HG03439 (cell line): Measurements from ENCODE around the gene CADPS2.

Experiments
- ATAC-seq: cut with Tn5 transposase; IDR thresholded peaks from one replicate; pipeline ENCODE4 v1.9.1; 2021; ENCODE audit warnings: mild to moderate bottlenecking, moderate library complexity; ENCODE audit not compliant: unreplicated experiment

The CADPS2 gene

GRCh38 chr7:122316467-122317388, 569.5 kb downstream of the CADPS2 start:
- no peak for ATAC-seq

- no peak for ATAC-seq
These were observed 570.5 kb downstream of the CADPS2 start for GRCh38 chr7:122315507-122316466.

GRCh38 chr7:122314284-122314683, 572.0 kb downstream of the CADPS2 start:
- ATAC-seq: no peak

- ATAC-seq: no peak
These were observed 573.5 kb downstream of the CADPS2 start for GRCh38 chr7:122312789-122313188.

- ATAC-seq: no peak
These were observed 574.4 kb downstream of the CADPS2 start for GRCh38 chr7:122311734-122312450.

- ATAC-seq: no peak
These were observed 575.1 kb downstream of the CADPS2 start for GRCh38 chr7:122311050-122311700.

- peak; percentile 63 for ATAC-seq
These were observed 575.9 kb downstream of the CADPS2 start for GRCh38 chr7:122310119-122311021.

GRCh38 chr7:122309421-122309820, 576.8 kb downstream of the CADPS2 start:
- ATAC-seq: no peak

GRCh38 chr7:122307228-122307621, 579.0 kb downstream of the CADPS2 start:
- ATAC-seq: no peak

GRCh38 chr7:122306320-122307227, 579.7 kb downstream of the CADPS2 start:
- no peak for ATAC-seq

GRCh38 chr7:122305475-122306319, 580.6 kb downstream of the CADPS2 start:
- no peak for ATAC-seq

GRCh38 chr7:122304996-122305421, 581.3 kb downstream of the CADPS2 start:
- no peak for ATAC-seq

GRCh38 chr7:122304319-122304975, 581.8 kb downstream of the CADPS2 start, which contains the start of gene FEZF1:
Gene FEZF1, minus strand, starts transcription at chr7:122304750. Its CDS starts 313 bp downstream, at chr7:122304437.
- ATAC-seq: no peak

- no peak for ATAC-seq
These were observed 582.5 kb downstream of the CADPS2 start for GRCh38 chr7:122303531-122304318.

GRCh38 chr7:122302761-122303530, 583.3 kb downstream of the CADPS2 start:
- ATAC-seq: no peak
